GM12878 (cell line): ENCODE results near the gene RPLP2.

ENCODE experiments used
- CREM ChIP-seq: IDR thresholded peaks from 2 replicates; pipeline ENCODE4 v1.6.1; 2014; ENCODE audit warnings: antibody characterized with exemption, low read depth
- CTCF ChIP-seq, 3 experiments: IDR thresholded peaks in 2 of 3; conservative IDR thresholded peaks in 1 of 3; 2 replicates each; pipeline ENCODE4 v1.5.1; 2011; ENCODE audit warnings: low read depth in 3 of 3, low read length in 3 of 3, mild to moderate bottlenecking in 3 of 3, control low read depth in 2 of 3, moderate library complexity in 2 of 3, inconsistent platforms in 1 of 3, mixed read lengths in 1 of 3; ENCODE audit not compliant: control insufficient read depth in 2 of 3, insufficient read depth in 1 of 3; ENCODE audit errors: extremely low read depth in 1 of 3
- EP300 ChIP-seq, 2 experiments: fragments of 150-350 bp in 1 of 2; IDR thresholded peaks; 2 replicates each; pipeline ENCODE4 v1.6.1; 2011 to 2012; ENCODE audit warnings: low read depth in 2 of 2, low read length in 2 of 2, borderline replicate concordance in 1 of 2, improper control_type of control experiment in 1 of 2, inconsistent platforms in 1 of 2; ENCODE audit not compliant: control insufficient read depth in 1 of 2
- HDAC6 ChIP-seq: fragments of 200-600 bp; sonication (generic); IDR thresholded peaks from one replicate; pipeline ENCODE4 v1.8.0; 2017; ENCODE audit warnings: antibody characterized with exemption; ENCODE audit not compliant: unreplicated experiment
- NR2C2 ChIP-seq: IDR thresholded peaks from 2 replicates; pipeline ENCODE4 v1.6.1; 2011; ENCODE audit warnings: borderline replicate concordance, low read depth; ENCODE audit not compliant: control insufficient read depth, insufficient read length

GRCh38 chr11:772429-773390 is 37.1 kb upstream of the RPLP2 start:
- TF ChIP-seq CTCF (IDR thresholded peaks at IDR 0.05 in 2 of 3, conservative IDR thresholded peaks at IDR 0.05 in 1 of 3; ENCODE audit: control insufficient read depth in 2 of 3, extremely low read depth in 1 of 3, insufficient read depth in 1 of 3, low read depth in 3 of 3, low read length in 3 of 3) (no peak), HDAC6 (no peak), CREM (no peak), EP300 (IDR thresholded peaks at IDR 0.05; ENCODE audit: borderline replicate concordance in 1 of 2, control insufficient read depth in 1 of 2, low read depth in 2 of 2, low read length in 2 of 2) (no peak), NR2C2 (no peak)
